Subcutaneous adipose tissue (tissue), 4 donors: Measurements from ENCODE around the gene KCNH1. TPM values are rescaled to one million over a fixed set of nuclear protein-coding genes. Genes with fewer than 3 reads are reported as not detected.

ENCODE experiments used
- CTCF ChIP-seq: fragments of 450-650 bp; IDR thresholded peaks from one replicate; pipeline ENCODE4 v1.5.1; 2016; ENCODE audit warnings: low read depth, mild to moderate bottlenecking, control low read depth, antibody characterized with exemption, moderate library complexity
- total RNA-seq, 4 donors: library from RNA; depleted of rRNA; stranded (reverse); fragments of >200 nt; gene quantifications; one replicate each; pipeline ENCODE4 v1.1.0, GENCODE V29; 2016

KCNH1 gene
- total RNA-seq, 4 donors from 2014 or later = 0.44 TPM; not detected in 3

GRCh38 chr1:211101481-211101880 is 32.5 kb downstream of the KCNH1 start:
- TF ChIP-seq CTCF = no peak

- no peak for TF ChIP-seq CTCF
Observed at GRCh38 chr1:211099393-211099792, 34.6 kb downstream of the KCNH1 start.

GRCh38 chr1:211095381-211095780 is 38.6 kb downstream of the KCNH1 start:
- TF ChIP-seq CTCF = no peak

- no peak for TF ChIP-seq CTCF
Observed at GRCh38 chr1:211092955-211093354, 41.0 kb downstream of the KCNH1 start.

- TF ChIP-seq CTCF = no peak
Observed at GRCh38 chr1:211091867-211092266, 42.1 kb downstream of the KCNH1 start.

GRCh38 chr1:211089536-211089935 is 44.4 kb downstream of the KCNH1 start:
- no peak for TF ChIP-seq CTCF

- TF ChIP-seq CTCF = no peak
Observed at GRCh38 chr1:211088156-211088555, 45.8 kb downstream of the KCNH1 start.
